Osteoblast (primary cell): Measurements from ENCODE around the gene ANK3. TPM values are rescaled to one million over a fixed set of nuclear protein-coding genes. Genes with fewer than 3 reads are reported as not detected.

Experiments
- DNase-seq: peaks from one replicate; pipeline ENCODE4 v3.0.0; 2011; ENCODE audit warnings: low spot score, mixed read lengths; ENCODE audit not compliant: insufficient read length; ENCODE audit errors: missing footprints
- H2AFZ ChIP-seq: 2 replicates; pipeline ENCODE4 v1.6.0; 2011; ENCODE audit warnings: mild to moderate bottlenecking, low read length
- H3K27ac ChIP-seq: 2 replicates; pipeline ENCODE4 v1.5.1; 2011; ENCODE audit warnings: mild to moderate bottlenecking, low read depth, low read length, moderate library complexity
- H3K27me3 ChIP-seq: 2 replicates; pipeline ENCODE4 v1.6.0; 2012; ENCODE audit warnings: mild to moderate bottlenecking, control low read depth, inconsistent platforms, low read length, moderate library complexity; ENCODE audit not compliant: insufficient read depth
- H3K36me3 ChIP-seq: 2 replicates; pipeline ENCODE4 v1.5.1; 2011; ENCODE audit warnings: mild to moderate bottlenecking, low read length, control low read depth, moderate library complexity; ENCODE audit not compliant: insufficient read depth
- H3K4me1 ChIP-seq: 2 replicates; pipeline ENCODE4 v1.5.1; 2011; ENCODE audit warnings: mild to moderate bottlenecking, low read length, control low read depth, moderate library complexity; ENCODE audit not compliant: insufficient read depth
- H3K4me2 ChIP-seq: 2 replicates; pipeline ENCODE4 v1.6.0; 2011; ENCODE audit warnings: mild to moderate bottlenecking, low read length; ENCODE audit not compliant: insufficient read depth
- H3K4me3 ChIP-seq: fragments of 200-600 bp; sonication (generic); 3 replicates; pipeline ENCODE4 v1.5.1; 2012; ENCODE audit warnings: mild to moderate bottlenecking, low read length, inconsistent platforms; ENCODE audit not compliant: insufficient read depth
- H3K79me2 ChIP-seq: 2 replicates; pipeline ENCODE4 v1.6.0; 2012; ENCODE audit warnings: mild to moderate bottlenecking, low read length, control low read depth, inconsistent platforms; ENCODE audit not compliant: insufficient read depth
- H3K9me3 ChIP-seq: 2 replicates; pipeline ENCODE4 v1.5.1; 2011; ENCODE audit warnings: low read depth, low read length, control low read depth
- H4K20me1 ChIP-seq: 2 replicates; pipeline ENCODE4 v1.6.0; 2012; ENCODE audit warnings: mild to moderate bottlenecking, low read length, control low read depth; ENCODE audit not compliant: insufficient read depth
- total RNA-seq: library from RNA; depleted of rRNA; stranded (reverse); fragments of >200 nt; gene quantifications from 2 replicates; pipeline ENCODE4 v1.2.3, GENCODE V29; 2012
- TF ChIP-seq, protein P1 (sequence below): IDR thresholded peaks from 2 replicates; pipeline ENCODE4 v1.5.1; 2011; ENCODE audit warnings: mild to moderate bottlenecking, low read depth, low read length, moderate library complexity; ENCODE audit errors: extremely low read depth

The ANK3 gene
- total RNA-seq, 1 donor: 44.5 TPM

DNA sequence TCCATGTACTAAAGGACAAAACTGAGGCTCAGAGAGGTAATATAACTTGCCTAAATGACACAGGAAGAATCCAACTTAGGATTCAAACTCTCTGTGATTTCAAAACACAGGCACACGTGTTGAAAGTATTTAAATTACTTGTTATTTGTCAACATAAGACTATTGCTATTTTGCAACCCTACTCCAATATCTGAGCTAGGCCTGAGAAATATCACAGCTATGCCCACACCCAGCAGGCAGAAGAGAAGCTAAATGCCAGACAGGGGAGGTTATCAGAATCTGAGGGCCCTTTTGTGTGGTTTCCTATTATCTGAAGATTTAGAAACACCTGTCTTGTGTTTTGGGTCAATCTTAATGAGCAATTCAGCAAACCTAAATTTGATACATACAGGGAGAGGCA, 204.3 kb downstream of the ANK3 start:
- Histone ChIP-seq H3K27ac (no peak overlapping the region), H3K9me3 (no peaks in the 10 kb centered on the region), H3K4me2 (no peak overlapping the region), H3K79me2 (no peaks in the 10 kb centered on the region), H2AFZ (no peak overlapping the region), H3K27me3 (no peaks in the 10 kb centered on the region), H4K20me1 (no peaks in the 10 kb centered on the region), H3K36me3 (no peaks in the 10 kb centered on the region), H3K4me3 (no peak overlapping the region), H3K4me1 (peaks cover 8% of the 10 kb centered on the region)
- TF ChIP-seq, protein P1, sequence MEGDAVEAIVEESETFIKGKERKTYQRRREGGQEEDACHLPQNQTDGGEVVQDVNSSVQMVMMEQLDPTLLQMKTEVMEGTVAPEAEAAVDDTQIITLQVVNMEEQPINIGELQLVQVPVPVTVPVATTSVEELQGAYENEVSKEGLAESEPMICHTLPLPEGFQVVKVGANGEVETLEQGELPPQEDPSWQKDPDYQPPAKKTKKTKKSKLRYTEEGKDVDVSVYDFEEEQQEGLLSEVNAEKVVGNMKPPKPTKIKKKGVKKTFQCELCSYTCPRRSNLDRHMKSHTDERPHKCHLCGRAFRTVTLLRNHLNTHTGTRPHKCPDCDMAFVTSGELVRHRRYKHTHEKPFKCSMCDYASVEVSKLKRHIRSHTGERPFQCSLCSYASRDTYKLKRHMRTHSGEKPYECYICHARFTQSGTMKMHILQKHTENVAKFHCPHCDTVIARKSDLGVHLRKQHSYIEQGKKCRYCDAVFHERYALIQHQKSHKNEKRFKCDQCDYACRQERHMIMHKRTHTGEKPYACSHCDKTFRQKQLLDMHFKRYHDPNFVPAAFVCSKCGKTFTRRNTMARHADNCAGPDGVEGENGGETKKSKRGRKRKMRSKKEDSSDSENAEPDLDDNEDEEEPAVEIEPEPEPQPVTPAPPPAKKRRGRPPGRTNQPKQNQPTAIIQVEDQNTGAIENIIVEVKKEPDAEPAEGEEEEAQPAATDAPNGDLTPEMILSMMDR: no peak
- peak; percentile 45 for DNase-seq

- Histone ChIP-seq H4K20me1 (no peaks in the 10 kb centered on the region), H3K27ac (no peak overlapping the region)
These were observed 207.0 kb downstream of the ANK3 start for GRCh38 chr10:60182691-60183090.

GRCh38 chr10:60176925-60177324, 212.8 kb downstream of the ANK3 start:
- TF ChIP-seq, protein P1: no peak
- no peaks in the 10 kb centered on the region for H4K20me1 ChIP-seq
- no peaks in the 10 kb centered on the region for H3K9me3 ChIP-seq
- no peak overlapping the region for H3K4me3 ChIP-seq
- H3K4me2 ChIP-seq: no peak overlapping the region
- no peaks in the 10 kb centered on the region for H3K79me2 ChIP-seq
- H3K27me3 ChIP-seq: no peaks in the 10 kb centered on the region
- no peaks in the 10 kb centered on the region for H3K4me1 ChIP-seq
- no peak overlapping the region for H2AFZ ChIP-seq
- H3K27ac ChIP-seq: no peak overlapping the region
- no peaks in the 10 kb centered on the region for H3K36me3 ChIP-seq
- no peak for DNase-seq

More at GRCh38 chr10:60182691-60183090, 207.0 kb downstream of the ANK3 start:
- H3K27me3 ChIP-seq: no peaks in the 10 kb centered on the region
- no peaks in the 10 kb centered on the region for H3K36me3 ChIP-seq
- H3K79me2 ChIP-seq: no peaks in the 10 kb centered on the region
- TF ChIP-seq, protein P1: no peak
- no peak overlapping the region for H3K4me2 ChIP-seq
- peak overlapping the region; percentile 4 for H2AFZ ChIP-seq
- no peaks in the 10 kb centered on the region for H3K9me3 ChIP-seq
- H3K4me3 ChIP-seq: no peak overlapping the region
- DNase-seq: peak; percentile 78
- peaks cover 8% of the 10 kb centered on the region for H3K4me1 ChIP-seq

DNA sequence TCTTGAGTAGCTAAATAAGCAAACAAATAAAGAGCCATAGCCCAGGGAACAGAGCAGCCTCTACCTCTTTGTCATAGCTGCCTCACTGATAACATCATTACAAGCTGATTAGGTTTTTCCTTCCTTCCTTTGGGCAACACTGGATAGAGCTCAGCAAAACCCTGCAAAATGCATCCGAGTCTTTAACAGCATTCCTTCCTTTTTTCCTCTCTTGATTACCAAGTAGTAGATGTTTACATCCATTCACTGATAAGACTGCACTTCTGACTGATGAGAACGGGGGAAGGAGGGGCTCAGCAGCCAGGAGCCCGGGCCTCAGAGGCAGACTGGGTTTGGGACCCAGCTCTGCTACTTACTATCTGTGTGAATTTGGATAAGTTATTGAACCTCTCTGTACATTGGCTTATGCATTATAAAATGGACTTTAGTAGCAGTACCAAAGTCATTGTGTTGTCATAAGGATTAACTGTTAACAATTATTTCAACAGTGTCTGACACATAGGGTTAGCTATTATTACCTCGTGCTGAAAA, 214.2 kb downstream of the ANK3 start:
- Histone ChIP-seq H3K4me2 (no peak overlapping the region), H3K36me3 (no peaks in the 10 kb centered on the region), H3K27ac (no peak overlapping the region), H2AFZ (no peak overlapping the region), H4K20me1 (no peaks in the 10 kb centered on the region), H3K4me3 (no peak overlapping the region), H3K9me3 (no peaks in the 10 kb centered on the region), H3K27me3 (no peaks in the 10 kb centered on the region), H3K79me2 (no peaks in the 10 kb centered on the region), H3K4me1 (no peaks in the 10 kb centered on the region)
- TF ChIP-seq, protein P1: no peak
- no peak for DNase-seq
